ENCODE measurements around the gene RHOT2.
A peak's percentile ranks its signal among the peaks of the same experiment; 100 is the strongest.

GRCh38 chr16:715477-716199 is 47.7 kb downstream of the RHOT2 start:
- TF ChIP-seq CTCF (conservative IDR thresholded peaks at IDR 0.05 in 1 of 2, IDR thresholded peaks at IDR 0.05 in 1 of 2; ENCODE audit: extremely low read depth in 1 of 2, insufficient read depth in 1 of 2, low read depth in 1 of 2, low read length in 2 of 2) (peak in 1 of 2 donors; percentile 14), EZH2 (IDR thresholded peaks at IDR 0.05; ENCODE audit: borderline replicate concordance, low read length) (no peak)
